Esophagus mucosa (tissue), 1 donor: ENCODE results near the gene NFIX. TPM values are rescaled to one million over a fixed set of nuclear protein-coding genes. Genes with fewer than 3 reads are reported as not detected.

Experiments used
- ATAC-seq: fragments of 200-7000 bp; cut with Tn5 transposase; one replicate; pipeline ENCODE4 v1.9.1; 2020
- total RNA-seq: library from RNA; stranded (reverse); gene quantifications from one replicate; pipeline ENCODE4 v1.2.4, GENCODE V29; 2023
- donor health status: DM: yes; HTN: yes; CAD: no.

Gene NFIX
- total RNA-seq, 1 donor from 2014 or later: 101 TPM

GRCh38 chr19:13132471-13133180 is 137.4 kb downstream of the NFIX start:
- no peak for ATAC-seq

GRCh38 chr19:13133241-13133870 is 138.1 kb downstream of the NFIX start:
- no peak for ATAC-seq

- ATAC-seq: no peak
These were observed 139.4 kb downstream of the NFIX start for GRCh38 chr19:13134626-13135025.

- no peak for ATAC-seq
These were observed 140.1 kb downstream of the NFIX start for GRCh38 chr19:13135068-13136062.

GRCh38 chr19:13137290-13137794 is 142.1 kb downstream of the NFIX start:
- no peak for ATAC-seq

GRCh38 chr19:13138171-13138915 is 143.1 kb downstream of the NFIX start:
- no peak for ATAC-seq

- ATAC-seq: no peak
These were observed 143.6 kb downstream of the NFIX start for GRCh38 chr19:13138916-13139198.

GRCh38 chr19:13139633-13140311 is 144.5 kb downstream of the NFIX start:
- no peak for ATAC-seq

- no peak for ATAC-seq
These were observed 151.7 kb downstream of the NFIX start for GRCh38 chr19:13146763-13147563.

Other genes with a start within 250 kb of the NFIX start
- not detected for gene BEST2, start 243.7 kb upstream of the NFIX start, total RNA-seq
- 38.2 TPM for gene HOOK2, start 219.9 kb upstream of the NFIX start, total RNA-seq
- gene JUNB, start 204.0 kb upstream of the NFIX start, total RNA-seq: 267 TPM
- gene PRDX2, start 193.7 kb upstream of the NFIX start, total RNA-seq: 304 TPM
- 9.7 TPM for gene THSD8, start 193.4 kb upstream of the NFIX start, total RNA-seq
- gene RNASEH2A, start 188.9 kb upstream of the NFIX start, total RNA-seq: 20.0 TPM
- not detected for gene RTBDN, start 160.9 kb upstream of the NFIX start, total RNA-seq
- gene MAST1, start 157.0 kb upstream of the NFIX start, total RNA-seq: not detected
- gene DNASE2, start 114.0 kb upstream of the NFIX start, total RNA-seq: 22.5 TPM
- not detected for gene KLF1, start 108.3 kb upstream of the NFIX start, total RNA-seq
- 16.1 TPM for gene GCDH, start 104.3 kb upstream of the NFIX start, total RNA-seq
- 0.56 TPM for gene SYCE2, start 76.2 kb upstream of the NFIX start, total RNA-seq
- 46.6 TPM for gene FARSA, start 61.8 kb upstream of the NFIX start, total RNA-seq
- gene CALR, start 56.9 kb upstream of the NFIX start, total RNA-seq: 586 TPM
- 65.6 TPM for gene RAD23A, start 49.6 kb upstream of the NFIX start, total RNA-seq
- 20.7 TPM for gene GADD45GIP1, start 38.3 kb upstream of the NFIX start, total RNA-seq
- gene DAND5, start 25.9 kb upstream of the NFIX start, total RNA-seq: not detected
- gene LYL1, start 107.4 kb downstream of the NFIX start, total RNA-seq: 1.4 TPM
- 23.8 TPM for gene TRMT1, start 121.3 kb downstream of the NFIX start, total RNA-seq
- 40.0 TPM for gene NACC1, start 122.8 kb downstream of the NFIX start, total RNA-seq
- gene STX10, start 154.9 kb downstream of the NFIX start, total RNA-seq: 46.0 TPM
- gene IER2, start 154.9 kb downstream of the NFIX start, total RNA-seq: 97.7 TPM